HAP-1 (cell line): ENCODE results near the gene OR2Z1.

ENCODE experiments used
- DNase-seq, 2 experiments: peaks; one replicate each; pipeline ENCODE4 v3.0.0-alpha.2; 2016 to 2020; ENCODE audit warnings: low spot score in 2 of 2
- H3K27me3 ChIP-seq: fragments of 250-450 bp; sonication (Bioruptor Pico); 2 replicates; pipeline ENCODE4 v1.5.1; 2020; ENCODE audit warnings: low read depth, mild to moderate bottlenecking, moderate library complexity
- H3K36me3 ChIP-seq: fragments of 250-450 bp; sonication (Bioruptor Pico); replicated peaks from 2 replicates; pipeline ENCODE4 v1.5.1; 2020; ENCODE audit warnings: mild to moderate bottlenecking
- H3K4me1 ChIP-seq: fragments of 250-450 bp; sonication (Bioruptor Pico); 2 replicates; pipeline ENCODE4 v1.5.1; 2020; ENCODE audit warnings: mild to moderate bottlenecking
- H3K4me3 ChIP-seq: fragments of 250-450 bp; sonication (Bioruptor Pico); 2 replicates; pipeline ENCODE4 v1.5.1; 2020; ENCODE audit warnings: mild to moderate bottlenecking, moderate library complexity
- H3K9me3 ChIP-seq: fragments of 250-450 bp; sonication (Bioruptor Pico); 2 replicates; pipeline ENCODE4 v1.5.1; 2020; ENCODE audit warnings: mild to moderate bottlenecking, moderate library complexity
- in situ Hi-C: fragments of 300-500 bp; cut with MboI; formaldehyde crosslinking; loops from 3 replicates; pipeline ENCODE4 v1.14.3; 2020; ENCODE audit warnings: low sequenced_read_pairs, inconsistent platforms, mixed read lengths

The OR2Z1 gene

DNA sequence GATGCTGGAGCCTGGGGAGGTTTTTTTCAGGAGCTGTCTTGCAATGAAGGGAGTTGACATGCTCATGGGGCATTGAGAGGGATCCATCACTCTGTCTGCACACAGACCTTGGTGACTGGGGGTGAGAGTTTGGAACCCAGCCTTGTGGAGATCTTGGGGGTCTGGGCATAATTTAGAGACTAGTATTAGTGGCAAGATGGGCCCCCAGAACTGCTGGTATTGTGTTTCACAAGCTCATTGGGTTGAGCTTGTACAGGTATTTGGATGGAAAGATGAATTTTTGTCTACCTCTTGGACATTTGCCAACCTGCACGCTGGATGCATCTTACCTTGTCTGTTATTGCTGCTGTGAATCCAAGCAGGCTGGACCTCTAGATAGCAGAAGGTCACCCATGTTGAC lies at the start of gene OR2Z1:
Gene OR2Z1, plus strand, starts transcription at position 301 of the 400 bp plus-strand sequence. CDS start 9,395 bp downstream, outside the sequence.
- in situ Hi-C loops, result no loop called here
- H3K36me3 ChIP-seq, result no peaks in the 10 kb centered on the region
- no peak for DNase-seq
- no peaks in the 10 kb centered on the region for H3K27me3 ChIP-seq
- no peaks in the 10 kb centered on the region for H3K4me1 ChIP-seq
- H3K9me3 ChIP-seq, result no peaks in the 10 kb centered on the region
- H3K4me3 ChIP-seq, result no peak within 1 kb of the TSS

DNA sequence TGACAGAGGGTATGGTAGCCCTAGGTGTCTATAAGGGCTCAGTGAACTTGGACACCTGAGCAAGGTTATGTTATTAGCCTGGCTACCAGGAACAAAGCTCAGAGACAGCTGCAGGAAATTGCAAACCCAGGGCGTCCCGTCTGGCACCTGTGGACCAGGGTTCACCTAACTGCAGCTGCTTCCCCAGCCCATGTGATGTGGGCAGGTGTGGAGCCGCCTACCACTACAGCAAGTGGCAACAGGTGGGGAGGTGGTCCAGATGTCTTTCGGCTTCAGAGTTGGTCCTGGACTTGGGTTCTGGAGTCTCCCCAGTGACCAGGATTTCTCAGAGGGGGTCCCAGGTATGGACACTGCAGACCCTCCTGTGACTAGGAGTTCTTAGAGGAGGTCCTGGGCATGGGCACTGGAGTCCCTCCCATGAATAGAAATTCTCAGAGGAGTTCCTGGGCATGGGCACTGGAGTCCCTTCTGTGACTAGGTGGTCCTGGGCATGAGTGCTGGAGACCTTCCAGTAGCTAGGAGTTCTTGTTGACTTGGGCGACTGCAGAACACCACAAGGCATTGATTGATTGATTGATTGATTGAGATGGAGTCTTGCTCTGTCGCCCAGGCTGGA lies 48.0 kb upstream of the OR2Z1 start:
- in situ Hi-C loops, result no loop called here
- DNase-seq, result no peak
- Histone ChIP-seq H3K36me3 (no peaks in the 10 kb centered on the region), H3K27me3 (no peaks in the 10 kb centered on the region), H3K4me1 (no peaks in the 10 kb centered on the region), H3K9me3 (no peaks in the 10 kb centered on the region; the same call in 1 of the 2 replicates), H3K4me3 (no peak overlapping the region)

GRCh38 chr19:8675066-8675465 lies 46.4 kb upstream of the OR2Z1 start:
- in situ Hi-C loops, result no loop called here
- H3K9me3 ChIP-seq, result no peaks in the 10 kb centered on the region; the same call in 1 of the 2 replicates
- no peaks in the 10 kb centered on the region for H3K4me1 ChIP-seq
- no peaks in the 10 kb centered on the region for H3K27me3 ChIP-seq
- no peak overlapping the region for H3K4me3 ChIP-seq
- H3K36me3 ChIP-seq, result no peaks in the 10 kb centered on the region
- DNase-seq, result no peak

GRCh38 chr19:8678244-8678807 lies 43.1 kb upstream of the OR2Z1 start:
- Histone ChIP-seq H3K27me3 (no peaks in the 10 kb centered on the region), H3K4me3 (no peak overlapping the region), H3K4me1 (no peaks in the 10 kb centered on the region), H3K9me3 (no peaks in the 10 kb centered on the region; the same call in 1 of the 2 replicates), H3K36me3 (no peaks in the 10 kb centered on the region)
- in situ Hi-C loops, result no loop called here
- DNase-seq, result no peak

- Histone ChIP-seq H3K9me3 (no peaks in the 10 kb centered on the region; the same call in 1 of the 2 replicates), H3K4me1 (no peaks in the 10 kb centered on the region), H3K27me3 (no peaks in the 10 kb centered on the region), H3K36me3 (no peaks in the 10 kb centered on the region), H3K4me3 (no peak overlapping the region)
- DNase-seq, result no peak
- in situ Hi-C loops, result no loop called here
Observed at GRCh38 chr19:8680676-8681344, 40.6 kb upstream of the OR2Z1 start.

DNA sequence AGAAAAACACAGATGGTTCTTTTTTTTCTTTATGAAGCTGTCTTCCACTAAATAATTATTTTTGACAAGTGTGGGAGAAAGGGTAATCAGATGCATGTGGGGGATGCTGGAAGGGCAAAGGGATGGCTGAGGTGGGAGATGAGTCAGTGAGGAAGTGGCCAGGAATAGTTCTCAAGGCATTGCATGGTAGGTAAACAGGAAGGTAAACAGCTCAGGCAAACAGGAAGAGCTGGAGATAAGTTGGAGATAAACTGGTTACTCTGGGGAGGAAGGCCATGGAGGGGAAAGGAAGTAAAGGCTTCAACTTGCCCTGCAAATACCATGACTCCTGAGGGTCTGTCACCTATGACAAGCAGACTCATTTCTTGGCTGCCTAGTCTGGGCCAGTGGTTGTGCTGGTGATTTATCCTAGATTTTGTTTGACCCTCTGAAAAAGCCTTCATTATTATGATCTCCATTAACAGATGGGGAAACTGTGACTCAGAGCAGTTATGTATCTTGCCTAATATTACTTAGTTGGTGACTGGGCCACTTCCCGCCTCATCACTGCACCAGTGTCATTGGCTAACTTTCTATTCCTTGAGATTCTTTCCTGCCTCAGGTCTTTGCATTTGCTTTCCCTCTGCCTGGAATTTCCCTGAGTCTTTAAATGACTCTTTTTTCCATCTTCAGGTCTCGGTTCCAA lies 39.9 kb upstream of the OR2Z1 start:
- Histone ChIP-seq H3K36me3 (no peaks in the 10 kb centered on the region), H3K4me1 (no peaks in the 10 kb centered on the region), H3K27me3 (no peaks in the 10 kb centered on the region), H3K4me3 (no peak overlapping the region), H3K9me3 (no peaks in the 10 kb centered on the region; the same call in 1 of the 2 replicates)
- DNase-seq, result no peak
- in situ Hi-C loops, result no loop called here

DNA sequence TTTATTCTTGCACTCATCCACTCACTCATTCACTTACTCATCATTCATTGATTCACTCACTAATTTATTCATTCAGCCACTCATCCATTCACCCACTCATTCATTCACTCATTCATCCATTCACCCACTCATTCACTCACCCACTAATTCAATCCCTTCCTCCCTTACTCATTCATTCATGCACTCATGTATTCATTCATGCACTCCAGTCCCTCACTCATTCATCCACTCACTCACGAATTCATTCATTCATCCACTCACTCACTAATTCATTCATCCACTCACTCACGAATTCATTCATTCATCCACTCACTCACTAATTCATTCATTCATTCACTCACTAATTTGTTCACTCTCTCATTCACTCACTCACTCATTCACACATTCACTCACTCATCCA lies 39.0 kb upstream of the OR2Z1 start:
- in situ Hi-C loops, result no loop called here
- no peaks in the 10 kb centered on the region; the same call in 1 of the 2 replicates for H3K9me3 ChIP-seq
- H3K27me3 ChIP-seq, result no peaks in the 10 kb centered on the region
- H3K4me1 ChIP-seq, result no peaks in the 10 kb centered on the region
- no peaks in the 10 kb centered on the region for H3K36me3 ChIP-seq
- DNase-seq, result no peak
- no peak overlapping the region for H3K4me3 ChIP-seq

- H3K27me3 ChIP-seq, result no peaks in the 10 kb centered on the region
- H3K9me3 ChIP-seq, result no peaks in the 10 kb centered on the region; the same call in 1 of the 2 replicates
- no peak for DNase-seq
- no peaks in the 10 kb centered on the region for H3K4me1 ChIP-seq
- no peak overlapping the region for H3K4me3 ChIP-seq
- no peaks in the 10 kb centered on the region for H3K36me3 ChIP-seq
- in situ Hi-C loops, result no loop called here
Observed at GRCh38 chr19:8682931-8683330, 38.5 kb upstream of the OR2Z1 start.

GRCh38 chr19:8684001-8684902 lies 37.2 kb upstream of the OR2Z1 start:
- no peak for DNase-seq

DNA sequence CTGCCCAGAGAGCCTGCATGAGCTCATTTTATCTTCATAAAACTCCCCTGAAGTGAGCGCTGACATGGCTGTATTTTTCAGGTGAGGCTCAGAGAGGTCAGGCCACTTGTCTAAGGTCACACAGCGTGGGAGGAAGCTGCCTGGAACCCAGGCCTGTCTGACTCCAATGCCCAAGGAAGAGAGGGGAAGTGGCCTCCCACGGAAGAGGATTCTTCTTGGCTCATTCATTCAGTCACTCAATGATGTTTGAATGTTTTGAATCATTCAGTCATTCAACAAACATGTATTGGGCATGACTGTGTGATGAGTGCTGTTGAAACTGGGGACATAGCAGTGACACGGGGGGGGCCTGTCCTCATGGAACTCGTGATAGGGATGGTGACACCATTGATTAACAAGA lies 34.9 kb upstream of the OR2Z1 start:
- Histone ChIP-seq H3K4me3 (no peak overlapping the region), H3K9me3 (no peaks in the 10 kb centered on the region), H3K4me1 (no peaks in the 10 kb centered on the region), H3K27me3 (no peaks in the 10 kb centered on the region; the same call in 1 of the 2 replicates), H3K36me3 (no peaks in the 10 kb centered on the region)
- DNase-seq, result no peak
- in situ Hi-C loops, result no loop called here

More at GRCh38 chr19:8684001-8684902, 37.2 kb upstream of the OR2Z1 start:
- H3K9me3 ChIP-seq, result no peaks in the 10 kb centered on the region
- H3K27me3 ChIP-seq, result no peaks in the 10 kb centered on the region; the same call in 1 of the 2 replicates
- no peaks in the 10 kb centered on the region for H3K4me1 ChIP-seq
- no peak overlapping the region for H3K4me3 ChIP-seq
- in situ Hi-C loops, result no loop called here
- H3K36me3 ChIP-seq, result no peaks in the 10 kb centered on the region

DNA sequence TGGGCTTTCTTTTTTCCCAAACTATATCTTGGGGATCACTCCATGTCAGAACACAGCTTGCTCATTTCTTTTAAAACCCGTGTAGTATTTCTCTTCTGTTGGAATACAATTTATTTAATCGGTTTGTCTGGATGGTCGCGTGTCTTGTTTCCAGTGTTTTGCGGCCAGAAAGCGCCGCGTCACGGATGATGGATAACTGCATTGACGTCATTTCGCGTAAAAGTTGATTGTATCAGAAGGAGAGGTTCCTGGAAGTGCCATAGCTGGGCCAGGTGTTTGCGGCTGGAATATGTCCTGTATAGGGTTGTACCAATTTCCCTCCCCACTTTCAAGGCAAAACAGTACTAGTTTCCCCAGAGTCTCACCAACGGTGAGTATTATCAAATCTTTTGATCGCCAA lies 32.5 kb upstream of the OR2Z1 start:
- Histone ChIP-seq H3K36me3 (no peaks in the 10 kb centered on the region), H3K4me1 (no peaks in the 10 kb centered on the region), H3K27me3 (no peaks in the 10 kb centered on the region; the same call in 1 of the 2 replicates), H3K9me3 (no peaks in the 10 kb centered on the region), H3K4me3 (no peak overlapping the region)
- in situ Hi-C loops, result no loop called here
- DNase-seq, result no peak

DNA sequence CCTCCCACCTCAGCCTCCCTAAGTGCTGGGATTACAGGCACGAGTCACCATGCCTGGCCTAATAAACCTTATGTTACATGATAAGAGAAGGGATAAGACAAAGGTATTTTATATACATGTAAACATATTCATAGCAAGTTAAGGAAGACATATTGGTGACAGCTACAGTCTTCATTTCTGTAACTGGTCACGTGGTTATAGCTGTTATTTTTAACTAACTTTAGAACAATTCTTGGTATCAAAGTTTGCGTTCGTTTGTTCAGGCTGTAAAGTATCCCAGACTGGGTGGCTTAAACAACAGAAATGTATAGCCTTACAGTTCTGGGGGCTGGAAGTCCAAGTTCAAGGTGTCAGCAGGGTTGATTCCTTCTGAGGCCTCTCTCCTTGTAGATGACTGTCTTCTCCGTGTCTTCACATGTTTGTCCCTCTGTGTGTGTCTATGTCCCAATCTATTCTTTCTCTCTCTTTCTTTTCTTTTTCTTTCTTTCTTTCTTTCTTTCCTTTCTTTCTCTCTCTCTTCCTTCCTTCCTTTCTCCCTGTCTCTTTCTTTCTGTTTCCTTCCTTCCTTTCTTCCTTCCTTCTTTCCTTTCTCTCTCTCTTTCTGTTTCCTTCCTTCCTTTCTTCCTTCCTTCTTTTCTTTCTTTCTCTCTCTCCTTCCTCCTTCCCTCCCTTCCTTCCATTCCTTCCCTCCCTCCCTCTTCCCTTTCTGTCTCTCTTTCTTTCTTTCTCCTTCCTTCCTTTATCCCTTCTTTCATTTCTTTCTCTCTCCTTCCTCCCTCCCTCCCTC lies 30.5 kb upstream of the OR2Z1 start:
- H3K27me3 ChIP-seq, result no peaks in the 10 kb centered on the region; the same call in 1 of the 2 replicates
- H3K36me3 ChIP-seq, result no peaks in the 10 kb centered on the region
- no peak for DNase-seq
- H3K4me3 ChIP-seq, result no peak overlapping the region
- H3K9me3 ChIP-seq, result no peaks in the 10 kb centered on the region
- in situ Hi-C loops, result no loop called here
- H3K4me1 ChIP-seq, result no peaks in the 10 kb centered on the region
